GM10266 (cell line): ENCODE results near the gene VAC14.

Experiments
- DNase-seq: peaks from one replicate; pipeline ENCODE4 v3.0.0; 2012; ENCODE audit errors: extremely low spot score
- TF ChIP-seq, protein P1 (sequence below): IDR thresholded peaks from 2 replicates; pipeline ENCODE4 v1.5.1; 2012; ENCODE audit warnings: mild to moderate bottlenecking, low read depth; ENCODE audit not compliant: control insufficient read depth, insufficient read depth; ENCODE audit errors: missing control alignments

VAC14 gene

DNA sequence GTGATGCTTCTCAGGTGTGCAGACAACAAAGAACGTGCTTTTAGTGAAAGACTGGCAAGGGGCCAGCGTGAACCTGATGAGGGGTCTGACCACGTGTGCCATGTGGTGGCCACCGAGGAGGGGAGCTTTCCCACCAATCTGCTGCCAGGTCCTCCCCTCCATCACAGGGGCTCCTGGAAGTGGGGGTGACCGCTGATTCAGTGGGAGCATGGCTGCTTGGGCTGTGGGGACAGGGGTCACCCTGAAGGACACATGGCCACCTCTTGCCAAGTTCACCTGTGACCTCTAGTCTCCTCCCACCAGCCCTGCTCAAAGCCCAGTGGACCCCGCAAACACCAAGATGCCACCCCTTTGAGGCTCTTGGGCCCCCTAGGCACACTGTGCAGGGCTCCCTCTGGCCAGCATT is 77.2 kb downstream of the VAC14 start:
- TF ChIP-seq, protein P1, sequence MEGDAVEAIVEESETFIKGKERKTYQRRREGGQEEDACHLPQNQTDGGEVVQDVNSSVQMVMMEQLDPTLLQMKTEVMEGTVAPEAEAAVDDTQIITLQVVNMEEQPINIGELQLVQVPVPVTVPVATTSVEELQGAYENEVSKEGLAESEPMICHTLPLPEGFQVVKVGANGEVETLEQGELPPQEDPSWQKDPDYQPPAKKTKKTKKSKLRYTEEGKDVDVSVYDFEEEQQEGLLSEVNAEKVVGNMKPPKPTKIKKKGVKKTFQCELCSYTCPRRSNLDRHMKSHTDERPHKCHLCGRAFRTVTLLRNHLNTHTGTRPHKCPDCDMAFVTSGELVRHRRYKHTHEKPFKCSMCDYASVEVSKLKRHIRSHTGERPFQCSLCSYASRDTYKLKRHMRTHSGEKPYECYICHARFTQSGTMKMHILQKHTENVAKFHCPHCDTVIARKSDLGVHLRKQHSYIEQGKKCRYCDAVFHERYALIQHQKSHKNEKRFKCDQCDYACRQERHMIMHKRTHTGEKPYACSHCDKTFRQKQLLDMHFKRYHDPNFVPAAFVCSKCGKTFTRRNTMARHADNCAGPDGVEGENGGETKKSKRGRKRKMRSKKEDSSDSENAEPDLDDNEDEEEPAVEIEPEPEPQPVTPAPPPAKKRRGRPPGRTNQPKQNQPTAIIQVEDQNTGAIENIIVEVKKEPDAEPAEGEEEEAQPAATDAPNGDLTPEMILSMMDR: no peak
- no peak for DNase-seq

DNA sequence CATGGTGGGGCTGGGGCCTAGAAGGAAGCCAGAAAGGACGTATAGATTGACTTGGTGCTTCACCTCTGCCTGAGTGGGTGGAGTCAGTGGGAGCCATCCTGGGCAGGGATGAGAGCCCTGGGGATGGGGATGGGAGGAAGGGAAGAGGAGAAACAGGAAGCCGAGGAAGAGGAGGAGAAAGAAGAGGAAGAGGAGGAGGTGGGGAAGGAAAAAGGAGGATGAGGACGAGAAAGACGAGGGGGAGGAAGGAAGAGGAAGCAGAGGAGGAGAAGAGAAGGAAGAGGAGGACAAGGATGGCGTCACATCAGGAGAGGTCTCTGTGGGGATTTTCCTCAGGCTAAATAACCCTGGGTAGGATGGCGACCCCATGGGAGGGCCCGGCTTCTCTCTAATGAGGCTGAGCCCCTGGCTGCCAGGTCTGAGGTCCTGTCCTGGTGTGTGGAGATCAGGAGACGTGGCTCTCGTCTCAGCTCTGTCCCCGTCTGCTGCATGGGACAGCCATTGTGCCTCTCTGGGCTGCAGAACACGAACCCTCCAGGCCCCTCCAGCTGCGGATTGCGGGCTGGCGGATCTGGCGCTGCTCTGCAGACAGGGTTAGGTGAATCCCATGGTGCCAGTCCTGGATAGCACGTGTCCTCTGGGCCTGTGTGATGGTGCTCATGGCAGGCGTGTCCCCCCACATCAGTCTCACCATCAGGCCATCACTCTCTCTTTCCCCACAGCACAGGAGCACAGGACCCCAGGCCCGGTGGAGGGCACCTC is 79.6 kb downstream of the VAC14 start:
- TF ChIP-seq, protein P1: no peak
- no peak for DNase-seq

- TF ChIP-seq, protein P1: no peak
- no peak for DNase-seq
These were observed 80.3 kb downstream of the VAC14 start for GRCh38 chr16:70720425-70721201.

- TF ChIP-seq, protein P1: no peak
- no peak for DNase-seq
These were observed 83.9 kb downstream of the VAC14 start for GRCh38 chr16:70717065-70717464.

DNA sequence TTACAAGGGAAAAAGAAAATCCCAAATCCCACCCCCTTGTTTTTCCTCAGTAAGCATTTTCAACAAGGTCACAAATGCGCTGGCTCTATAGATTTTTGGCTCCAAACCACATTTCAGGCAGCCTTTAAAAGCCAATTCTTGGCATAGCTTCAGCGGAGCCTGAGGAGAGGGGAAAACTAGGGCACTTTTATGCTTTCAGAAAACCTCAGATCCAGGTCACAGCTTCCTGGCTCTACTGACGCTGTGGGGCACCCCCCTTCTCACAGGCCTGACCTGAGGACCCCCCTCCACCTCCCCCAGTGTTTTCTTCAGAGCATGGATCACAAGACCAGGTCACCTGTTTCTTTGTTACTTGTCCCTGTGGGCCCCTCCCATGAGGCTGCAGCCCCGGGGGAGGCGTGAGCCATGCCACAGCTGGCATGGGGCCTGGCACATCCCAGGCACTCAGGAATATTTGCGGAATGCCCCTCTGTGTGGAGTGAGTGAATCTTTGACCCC is 85.0 kb downstream of the VAC14 start:
- TF ChIP-seq, protein P1: no peak
- DNase-seq: no peak

GRCh38 chr16:70715055-70715858 is 85.7 kb downstream of the VAC14 start:
- DNase-seq: no peak
- TF ChIP-seq, protein P1: no peak

DNA sequence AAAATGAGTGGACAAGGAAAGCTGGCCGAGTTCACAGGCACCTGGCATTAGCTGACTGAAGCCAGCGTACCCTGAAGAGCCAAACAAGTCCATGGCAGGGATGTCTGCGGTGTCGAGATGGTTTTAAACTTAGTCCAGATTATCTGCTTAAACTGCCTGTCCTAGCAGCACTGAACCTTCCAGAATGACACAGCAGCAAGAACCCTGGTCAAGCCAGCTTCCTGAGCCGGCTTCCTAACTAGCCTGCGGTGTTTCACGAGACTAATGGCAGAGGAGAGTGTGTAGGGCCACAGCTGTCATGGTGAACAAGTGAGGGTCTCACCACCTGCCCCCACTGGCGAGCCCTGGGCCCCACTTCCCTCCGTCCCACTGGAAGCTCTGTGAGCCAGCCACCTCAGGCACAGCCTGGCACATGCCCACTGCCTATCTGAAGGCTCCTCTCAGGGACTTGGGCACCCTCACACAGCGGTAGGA is 86.3 kb downstream of the VAC14 start:
- DNase-seq: no peak
- TF ChIP-seq, protein P1: no peak
